IMR-90 (cell line): ENCODE measurements around the gene PAM16. TPM values are rescaled to one million over a fixed set of nuclear protein-coding genes. Genes with fewer than 3 reads are reported as not detected.

Source experiments
- ATAC-seq: fragments of 200-7000 bp; cut with Tn5 transposase; 2 replicates; pipeline ENCODE4 v1.9.1; 2020; ENCODE audit warnings: low read depth, mild to moderate bottlenecking, moderate library complexity
- BruUV-seq: library from RNA; stranded (reverse); fragments of 400-500 nt; replicated peaks from 2 replicates; lab custom pipeline; 2021; lab: Mats Ljungman, UMichigan
- CTCF ChIA-PET: fragments of 300-600 bp; formaldehyde crosslinking; extraction: SDS; loops from one replicate; lab custom pipeline; 2021; ENCODE audit warnings: antibody characterized with exemption; lab: Yijun Ruan, JAX
- POLR2A ChIA-PET: fragments of 300-600 bp; sonication (Branson Sonifier 250); formaldehyde crosslinking; loops from one replicate; lab custom pipeline; 2022; ENCODE audit warnings: antibody characterized with exemption; ENCODE audit not compliant: unreplicated experiment; lab: Charles Lee
- DNase-seq: peaks from one replicate; pipeline ENCODE4 v3.0.0; 2013
- H2AFZ ChIP-seq: replicated peaks from 2 replicates; pipeline ENCODE3; 2013; ENCODE audit warnings: low read length, mild to moderate bottlenecking; ENCODE audit not compliant: poor library complexity
- H2AK5ac ChIP-seq: 2 replicates; pipeline ENCODE4 v1.6.1; 2013; ENCODE audit warnings: low read depth, low read length, inconsistent platforms
- H2AK9ac ChIP-seq: replicated peaks from 2 replicates; pipeline ENCODE3; 2013; ENCODE audit warnings: mild to moderate bottlenecking, low read depth, low read length, moderate library complexity; ENCODE audit not compliant: poor library complexity
- H2BK120ac ChIP-seq: 2 replicates; pipeline ENCODE4 v1.6.1; 2013; ENCODE audit warnings: low read depth, low read length, inconsistent platforms
- H2BK15ac ChIP-seq: 3 replicates; pipeline ENCODE4 v1.6.1; 2013; ENCODE audit warnings: low read depth, low read length, inconsistent platforms
- H2BK20ac ChIP-seq: 2 replicates; pipeline ENCODE4 v1.6.1; 2013; ENCODE audit warnings: low read depth, mild to moderate bottlenecking, inconsistent platforms, low read length, moderate library complexity
- H2BK5ac ChIP-seq: 2 replicates; pipeline ENCODE4 v1.6.1; 2013; ENCODE audit warnings: mild to moderate bottlenecking, low read depth, low read length, inconsistent platforms; ENCODE audit not compliant: poor library complexity, severe bottlenecking
- H3K14ac ChIP-seq: replicated peaks from 2 replicates; pipeline ENCODE4 v1.6.1; 2013; ENCODE audit warnings: low read depth, low read length, inconsistent platforms
- H3K18ac ChIP-seq: 2 replicates; pipeline ENCODE4 v1.6.1; 2013; ENCODE audit warnings: low read depth, low read length, control low read depth
- H3K23ac ChIP-seq: 2 replicates; pipeline ENCODE4 v1.6.1; 2013; ENCODE audit warnings: low read depth, low read length, inconsistent platforms
- H3K27ac ChIP-seq: 2 replicates; pipeline ENCODE4 v1.5.1; 2013; ENCODE audit warnings: mild to moderate bottlenecking, control low read depth, low read length; ENCODE audit not compliant: insufficient read depth
- H3K27me3 ChIP-seq: 2 replicates; pipeline ENCODE4 v1.6.1; 2013; ENCODE audit warnings: low read length; ENCODE audit not compliant: control insufficient read depth, insufficient read depth
- H3K36me3 ChIP-seq: 2 replicates; pipeline ENCODE4 v1.6.1; 2013; ENCODE audit warnings: low read length, mixed read lengths; ENCODE audit not compliant: control insufficient read depth, insufficient read depth
- H3K4ac ChIP-seq: 2 replicates; pipeline ENCODE4 v1.6.1; 2013; ENCODE audit warnings: low read depth, low read length, inconsistent platforms
- H3K4me1 ChIP-seq: 2 replicates; pipeline ENCODE4 v1.6.1; 2013; ENCODE audit warnings: low read length, mixed read lengths; ENCODE audit not compliant: control insufficient read depth, insufficient read depth
- H3K4me2 ChIP-seq: 2 replicates; pipeline ENCODE4 v1.6.1; 2013; ENCODE audit warnings: low read depth, mild to moderate bottlenecking, control low read depth, low read length, moderate library complexity
- H3K4me3 ChIP-seq: 2 replicates; pipeline ENCODE4 v1.5.1; 2013; ENCODE audit warnings: low read depth, mild to moderate bottlenecking, control low read depth, low read length, moderate library complexity; ENCODE audit not compliant: insufficient read depth
- H3K56ac ChIP-seq: 2 replicates; pipeline ENCODE4 v1.6.1; 2013; ENCODE audit warnings: low read length, inconsistent platforms; ENCODE audit not compliant: insufficient read depth; ENCODE audit errors: extremely low read depth
- H3K79me1 ChIP-seq, 2 experiments: 2 replicates each; pipeline ENCODE4 v1.6.1; 2013; ENCODE audit warnings: low read length in 2 of 2, inconsistent platforms in 1 of 2, low read depth in 1 of 2
- H3K9ac ChIP-seq: 2 replicates; pipeline ENCODE4 v1.6.1; 2013; ENCODE audit warnings: low read depth, low read length, control low read depth
- H3K9me1 ChIP-seq: 2 replicates; pipeline ENCODE4 v1.6.1; 2013; ENCODE audit warnings: low read length, inconsistent platforms; ENCODE audit not compliant: insufficient read depth
- H3K9me3 ChIP-seq: 2 replicates; pipeline ENCODE4 v1.6.1; 2013; ENCODE audit warnings: low read length; ENCODE audit not compliant: control insufficient read depth, insufficient read depth
- H4K20me1 ChIP-seq: 2 replicates; pipeline ENCODE4 v1.6.1; 2013; ENCODE audit warnings: low read length, inconsistent platforms; ENCODE audit not compliant: insufficient read depth
- H4K5ac ChIP-seq: 2 replicates; pipeline ENCODE4 v1.6.1; 2013; ENCODE audit warnings: mild to moderate bottlenecking, low read depth, low read length, control low read depth
- H4K8ac ChIP-seq, 2 experiments: 2 replicates each; pipeline ENCODE4 v1.6.1; 2013; ENCODE audit warnings: low read depth in 2 of 2, low read length in 2 of 2, control low read depth in 1 of 2, inconsistent platforms in 1 of 2
- H4K91ac ChIP-seq: 2 replicates; pipeline ENCODE4 v1.6.1; 2013; ENCODE audit warnings: low read depth, low read length, inconsistent platforms; ENCODE audit not compliant: insufficient read depth
- BHLHE40 ChIP-seq: fragments of 150-350 bp; IDR thresholded peaks from 2 replicates; pipeline ENCODE4 v1.6.1; 2016; ENCODE audit warnings: mild to moderate bottlenecking, low read depth, low read length
- CEBPB ChIP-seq: IDR thresholded peaks from 2 replicates; pipeline ENCODE4 v1.6.1; 2012; ENCODE audit warnings: low read depth, low read length, improper control_type of control experiment
- CHD1 ChIP-seq: IDR thresholded peaks from 2 replicates; pipeline ENCODE4 v1.6.1; 2012; ENCODE audit warnings: low read depth, low read length, improper control_type of control experiment
- CTCF ChIP-seq: conservative IDR thresholded peaks from 2 replicates; pipeline ENCODE4 v1.5.1; 2012; ENCODE audit warnings: mild to moderate bottlenecking, low read depth, low read length, improper control_type of control experiment
- FOS ChIP-seq: fragments of 150-350 bp; IDR thresholded peaks from 2 replicates; pipeline ENCODE4 v1.6.1; 2016; ENCODE audit warnings: low read depth, low read length
- MAFK ChIP-seq: IDR thresholded peaks from 2 replicates; pipeline ENCODE4 v1.6.1; 2012; ENCODE audit warnings: low read depth, low read length, improper control_type of control experiment
- MAZ ChIP-seq: IDR thresholded peaks from 2 replicates; pipeline ENCODE4 v1.6.1; 2012; ENCODE audit warnings: low read depth, mild to moderate bottlenecking, low read length, improper control_type of control experiment, moderate library complexity, borderline replicate concordance
- MXI1 ChIP-seq: IDR thresholded peaks from 2 replicates; pipeline ENCODE4 v1.6.1; 2012; ENCODE audit warnings: low read depth, mild to moderate bottlenecking, low read length, moderate library complexity, borderline replicate concordance
- NFE2L2 ChIP-seq: fragments of 150-350 bp; IDR thresholded peaks from 2 replicates; pipeline ENCODE4 v1.6.1; 2016; ENCODE audit warnings: low read depth, mild to moderate bottlenecking, low read length
- POLR2A ChIP-seq: IDR thresholded peaks from 2 replicates; pipeline ENCODE4 v1.6.1; 2012; ENCODE audit warnings: mild to moderate bottlenecking, low read depth, low read length
- RAD21 ChIP-seq: IDR thresholded peaks from 2 replicates; pipeline ENCODE4 v1.6.1; 2012; ENCODE audit warnings: low read length, improper control_type of control experiment
- RCOR1 ChIP-seq: IDR thresholded peaks from 2 replicates; pipeline ENCODE4 v1.6.1; 2012; ENCODE audit warnings: mild to moderate bottlenecking, low read length, improper control_type of control experiment; ENCODE audit not compliant: insufficient replicate concordance
- RFX5 ChIP-seq: IDR thresholded peaks from 2 replicates; pipeline ENCODE4 v1.8.0; 2012; ENCODE audit warnings: low read depth, mild to moderate bottlenecking, low read length, moderate library complexity
- SMC3 ChIP-seq: fragments of 150-350 bp; IDR thresholded peaks from 2 replicates; pipeline ENCODE4 v1.6.1; 2016; ENCODE audit warnings: low read depth, mild to moderate bottlenecking, antibody characterized with exemption, low read length, moderate library complexity
- USF2 ChIP-seq: fragments of 150-350 bp; IDR thresholded peaks from 2 replicates; pipeline ENCODE4 v1.6.1; 2017; ENCODE audit warnings: mild to moderate bottlenecking, antibody characterized with exemption, low read length, low read depth
- WGBS, 2 experiments: methylation state at CpG; one replicate each; pipeline versions ENCODE4 v1.1.5 to v1.1.7; 2013; ENCODE audit warnings: missing lambda C conversion rate in 2 of 2; ENCODE audit not compliant: insufficient read length in 1 of 2; ENCODE audit errors: extremely low coverage in 2 of 2; 5-methylcytosine and 5-hydroxymethylcytosine counted together
- dilution Hi-C: fragments of 300-500 bp; cut with HindIII; formaldehyde crosslinking; loops from one replicate; pipeline ENCODE4 v1.14.3; 2018; ENCODE audit warnings: low sequenced_read_pairs; ENCODE audit not compliant: unreplicated experiment
- in situ Hi-C: fragments of 300-500 bp; cut with MboI; formaldehyde crosslinking; loops from 3 replicates; pipeline ENCODE4 v1.14.3; 2019; ENCODE audit warnings: low sequenced_read_pairs, inconsistent platforms, mixed read lengths
- intact Hi-C: fragments of 100-400 bp; cut with micrococcal nuclease; formaldehyde crosslinking; loops from 2 replicates; pipeline ENCODE4 v1.10.0; 2022
- polyA plus RNA-seq, 3 experiments: library from polyadenylated mRNA; depleted of rRNA; stranded (reverse); fragments of >200 nt; gene quantifications; 2 replicates each; pipeline ENCODE4 v1.2.3, GENCODE V29; 2012; ENCODE audit warnings: low replicate concordance in 1 of 3
- total RNA-seq: library from RNA; depleted of rRNA; stranded (reverse); fragments of >200 nt; gene quantifications from 2 replicates; pipeline ENCODE4 v1.2.3, GENCODE V29; 2012
- TF ChIP-seq, protein P1 (sequence below): fragments of 150-350 bp; IDR thresholded peaks from 2 replicates; pipeline ENCODE4 v1.6.1; 2016; ENCODE audit warnings: low read depth, mild to moderate bottlenecking, low read length, moderate library complexity, borderline replicate concordance

The PAM16 gene
- total and polyA plus RNA-seq, 2 of the 4 experiments (the other 2 are of a cell fraction): 17.9 to 48.4 TPM

DNA sequence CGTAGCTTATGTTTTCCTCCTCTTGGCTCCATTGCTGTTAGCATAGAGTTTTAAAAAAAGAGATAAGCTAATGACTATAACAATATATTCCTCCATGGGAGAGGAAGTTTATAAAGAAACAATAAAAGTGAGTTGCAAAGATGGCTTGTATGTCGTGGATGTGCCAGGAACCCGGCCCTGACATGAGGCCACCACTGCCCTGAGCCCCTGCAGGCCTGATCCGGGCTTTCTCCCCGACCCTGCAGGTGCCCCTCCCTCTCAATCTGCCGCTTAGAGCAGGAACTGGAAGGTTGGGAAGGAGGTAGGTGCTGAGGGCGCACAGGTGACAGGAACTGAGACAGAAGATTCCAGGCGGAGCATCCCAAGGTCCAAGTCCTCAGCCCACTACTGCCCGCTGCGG lies 11.7 kb downstream of the PAM16 start:
- peaks cover 52% of the 10 kb centered on the region for H4K20me1 ChIP-seq
- no peak for ATAC-seq
- no CpG with 5 or more reads among the region's 10 CpGs for WGBS, 2 experiments

More for the DNA sequence above, 11.7 kb downstream of the PAM16 start:
- Histone ChIP-seq H3K9me1 (peaks cover 6% of the 10 kb centered on the region; the same call in 1 of the 2 replicates), H3K14ac (no peak overlapping the region), H4K91ac (no peak overlapping the region), H3K27me3 (no peaks in the 10 kb centered on the region), H2BK120ac (no peak overlapping the region), H3K23ac (no peak overlapping the region), H3K27ac (no peak overlapping the region), H3K4me2 (no peak overlapping the region), H3K56ac (no peak overlapping the region), H3K79me1 (peaks cover 28 to 65% of the 10 kb centered on the region in 2 experiments), H2AK5ac (peak overlapping the region; percentile 9; the same call in 1 of the 2 replicates), H2BK20ac (no peak overlapping the region), H4K5ac (0 out of 2 replicates have a peak overlapping the region, but pooled peaks have one; percentile 26), H3K4me1 (peaks cover 7% of the 10 kb centered on the region; the same call in 1 of the 2 replicates), H4K8ac (no peak overlapping the region), H3K4ac (no peak overlapping the region), H2AFZ (peak overlapping the region; percentile 39), H3K4me3 (no peak overlapping the region), H2BK5ac (peak overlapping the region; percentile 8), H3K36me3 (peaks cover 40% of the 10 kb centered on the region), H2BK15ac (no peak overlapping the region), H3K18ac (no peak overlapping the region), H2AK9ac (peak overlapping the region; percentile 89), H3K9me3 (no peaks in the 10 kb centered on the region), H3K9ac (0 out of 2 replicates have a peak overlapping the region, but pooled peaks have one; percentile 10)
- POLR2A ChIA-PET: no interaction called here
- BruUV-seq: no TSS peak
- in situ Hi-C loops: loop anchor here (10.0 kb wide), 1 partner anchor 355 kb away; no protein-coding TSS in a partner anchor
- no peak for DNase-seq
- intact Hi-C loops: no loop called here
- dilution Hi-C loops: no loop called here
- CTCF ChIA-PET: no interaction called here
- TF ChIP-seq, protein P1, sequence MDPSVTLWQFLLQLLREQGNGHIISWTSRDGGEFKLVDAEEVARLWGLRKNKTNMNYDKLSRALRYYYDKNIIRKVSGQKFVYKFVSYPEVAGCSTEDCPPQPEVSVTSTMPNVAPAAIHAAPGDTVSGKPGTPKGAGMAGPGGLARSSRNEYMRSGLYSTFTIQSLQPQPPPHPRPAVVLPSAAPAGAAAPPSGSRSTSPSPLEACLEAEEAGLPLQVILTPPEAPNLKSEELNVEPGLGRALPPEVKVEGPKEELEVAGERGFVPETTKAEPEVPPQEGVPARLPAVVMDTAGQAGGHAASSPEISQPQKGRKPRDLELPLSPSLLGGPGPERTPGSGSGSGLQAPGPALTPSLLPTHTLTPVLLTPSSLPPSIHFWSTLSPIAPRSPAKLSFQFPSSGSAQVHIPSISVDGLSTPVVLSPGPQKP: no peak
- TF ChIP-seq USF2 (no peak), POLR2A (no peak), RAD21 (no peak), CEBPB (no peak), RFX5 (no peak), FOS (no peak), NFE2L2 (no peak), CTCF (no peak), MAZ (no peak), MXI1 (no peak), MAFK (no peak), CHD1 (no peak), BHLHE40 (no peak), RCOR1 (no peak), SMC3 (no peak)
